ENCODE data around the gene FRMD4A.

The FRMD4A gene

DNA sequence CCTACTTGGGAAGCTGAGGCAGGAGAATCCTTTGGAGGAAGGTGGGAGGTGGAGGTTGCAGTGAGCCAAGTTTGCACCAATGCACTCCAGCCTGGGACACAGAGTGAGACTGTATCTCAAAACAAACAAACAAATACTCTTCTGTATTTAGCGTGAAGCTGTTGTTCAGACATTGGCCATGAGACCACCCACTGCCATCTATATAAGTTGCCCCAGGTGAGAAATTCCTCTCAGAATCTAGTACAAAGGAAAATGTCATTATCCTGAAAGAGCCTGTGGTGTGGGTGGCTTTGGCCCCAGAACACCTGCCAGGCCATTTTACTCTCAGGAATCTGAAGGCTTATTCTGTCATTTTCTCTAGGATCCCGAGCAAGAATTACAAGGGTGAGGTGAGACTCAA lies 4.0 kb upstream of the FRMD4A start:
- TF ChIP-seq, protein P1, sequence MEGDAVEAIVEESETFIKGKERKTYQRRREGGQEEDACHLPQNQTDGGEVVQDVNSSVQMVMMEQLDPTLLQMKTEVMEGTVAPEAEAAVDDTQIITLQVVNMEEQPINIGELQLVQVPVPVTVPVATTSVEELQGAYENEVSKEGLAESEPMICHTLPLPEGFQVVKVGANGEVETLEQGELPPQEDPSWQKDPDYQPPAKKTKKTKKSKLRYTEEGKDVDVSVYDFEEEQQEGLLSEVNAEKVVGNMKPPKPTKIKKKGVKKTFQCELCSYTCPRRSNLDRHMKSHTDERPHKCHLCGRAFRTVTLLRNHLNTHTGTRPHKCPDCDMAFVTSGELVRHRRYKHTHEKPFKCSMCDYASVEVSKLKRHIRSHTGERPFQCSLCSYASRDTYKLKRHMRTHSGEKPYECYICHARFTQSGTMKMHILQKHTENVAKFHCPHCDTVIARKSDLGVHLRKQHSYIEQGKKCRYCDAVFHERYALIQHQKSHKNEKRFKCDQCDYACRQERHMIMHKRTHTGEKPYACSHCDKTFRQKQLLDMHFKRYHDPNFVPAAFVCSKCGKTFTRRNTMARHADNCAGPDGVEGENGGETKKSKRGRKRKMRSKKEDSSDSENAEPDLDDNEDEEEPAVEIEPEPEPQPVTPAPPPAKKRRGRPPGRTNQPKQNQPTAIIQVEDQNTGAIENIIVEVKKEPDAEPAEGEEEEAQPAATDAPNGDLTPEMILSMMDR (IDR thresholded peaks at IDR 0.05; ENCODE audit: low read depth, low read length), result no peak
- DNase-seq, result no peak
- no peak overlapping the region for H3K4me3 ChIP-seq (ENCODE audit: low read depth, low read length)
- no peaks in the 10 kb centered on the region for H3K9me3 ChIP-seq
- H3K36me3 ChIP-seq, result no peaks in the 10 kb centered on the region
- H3K27me3 ChIP-seq, result peaks cover 10% of the 10 kb centered on the region
- H3K4me1 ChIP-seq, result no peaks in the 10 kb centered on the region

DNA sequence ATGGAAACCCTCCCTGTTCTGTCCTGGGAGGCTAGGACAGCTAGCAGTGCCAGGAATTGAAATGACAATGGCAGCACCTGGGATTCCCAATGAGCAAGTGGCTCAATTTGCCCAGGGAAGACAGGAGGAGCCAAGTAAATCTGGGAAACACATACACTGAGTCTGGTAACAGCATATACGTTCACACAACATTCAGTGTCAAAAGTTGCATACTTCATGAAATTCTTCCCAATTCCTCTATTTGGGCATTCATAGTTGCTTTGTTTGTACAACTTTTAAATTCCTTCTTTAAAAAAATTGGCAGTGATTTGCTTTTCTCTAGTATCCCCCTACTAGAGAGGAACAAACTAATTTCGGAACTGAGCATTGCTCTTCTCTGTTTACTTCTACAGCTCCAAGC lies 2.9 kb upstream of the FRMD4A start:
- H3K27me3 ChIP-seq, result peaks cover 18% of the 10 kb centered on the region
- no peaks in the 10 kb centered on the region for H3K36me3 ChIP-seq
- no peak for DNase-seq
- H3K9me3 ChIP-seq, result no peaks in the 10 kb centered on the region
- TF ChIP-seq, protein P1 (IDR thresholded peaks at IDR 0.05; ENCODE audit: low read depth, low read length), result no peak
- H3K4me3 ChIP-seq (ENCODE audit: low read depth, low read length), result no peak overlapping the region
- H3K4me1 ChIP-seq, result no peaks in the 10 kb centered on the region

DNA sequence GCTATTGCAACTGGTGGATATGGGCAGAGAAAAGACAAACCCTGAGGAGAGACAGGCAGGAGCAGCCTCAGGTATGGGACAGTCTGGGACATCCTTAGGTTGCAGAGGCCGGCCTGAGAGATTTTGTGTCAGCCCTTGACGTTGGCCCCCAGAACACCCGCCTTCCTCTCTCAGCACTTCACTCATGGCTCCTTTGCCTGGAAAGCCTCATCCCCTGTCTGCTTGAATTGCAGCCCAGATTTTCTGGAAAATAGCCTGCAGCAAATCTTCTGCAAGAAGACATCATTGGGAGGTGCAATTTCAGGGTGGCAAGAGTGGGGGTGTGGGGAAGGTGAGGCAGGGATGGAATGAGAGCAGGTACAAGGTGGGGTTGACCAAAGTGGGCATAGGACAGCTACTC lies 2.2 kb upstream of the FRMD4A start:
- TF ChIP-seq, protein P1 (IDR thresholded peaks at IDR 0.05; ENCODE audit: low read depth, low read length), result no peak
- Histone ChIP-seq H3K27me3 (peaks cover 19% of the 10 kb centered on the region), H3K36me3 (no peaks in the 10 kb centered on the region), H3K4me1 (no peaks in the 10 kb centered on the region), H3K4me3 (ENCODE audit: low read depth, low read length) (no peak overlapping the region), H3K9me3 (no peaks in the 10 kb centered on the region)
- no peak for DNase-seq

DNA sequence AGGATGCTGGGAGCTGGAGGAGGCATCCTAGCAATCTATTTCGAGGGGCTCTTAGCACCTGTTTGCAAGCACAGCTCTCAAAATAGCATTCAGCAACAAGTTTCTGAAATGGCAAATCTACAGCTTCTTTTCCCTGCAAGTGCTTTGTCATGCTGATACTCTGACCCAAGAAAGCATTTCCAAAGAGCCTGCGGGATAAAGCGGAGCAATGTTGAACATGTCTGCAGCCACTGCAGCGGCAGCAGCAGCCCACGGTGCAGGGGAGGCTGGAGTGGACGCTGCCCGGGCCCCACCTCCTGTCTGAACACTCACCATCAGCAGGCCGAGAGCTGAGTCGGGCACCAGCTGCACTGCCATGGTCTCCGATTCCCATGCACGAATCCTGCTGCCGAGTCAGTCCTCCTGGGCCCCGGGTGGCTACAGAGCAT lies 964 bp downstream of the FRMD4A start:
- Histone ChIP-seq H3K36me3 (no peaks in the 10 kb centered on the region), H3K9me3 (no peaks in the 10 kb centered on the region), H3K4me1 (no peaks in the 10 kb centered on the region), H3K4me3 (ENCODE audit: low read depth, low read length) (no peak overlapping the region), H3K27me3 (peaks cover 19% of the 10 kb centered on the region)
- TF ChIP-seq, protein P1 (IDR thresholded peaks at IDR 0.05; ENCODE audit: low read depth, low read length), result no peak
- DNase-seq, result no peak

DNA sequence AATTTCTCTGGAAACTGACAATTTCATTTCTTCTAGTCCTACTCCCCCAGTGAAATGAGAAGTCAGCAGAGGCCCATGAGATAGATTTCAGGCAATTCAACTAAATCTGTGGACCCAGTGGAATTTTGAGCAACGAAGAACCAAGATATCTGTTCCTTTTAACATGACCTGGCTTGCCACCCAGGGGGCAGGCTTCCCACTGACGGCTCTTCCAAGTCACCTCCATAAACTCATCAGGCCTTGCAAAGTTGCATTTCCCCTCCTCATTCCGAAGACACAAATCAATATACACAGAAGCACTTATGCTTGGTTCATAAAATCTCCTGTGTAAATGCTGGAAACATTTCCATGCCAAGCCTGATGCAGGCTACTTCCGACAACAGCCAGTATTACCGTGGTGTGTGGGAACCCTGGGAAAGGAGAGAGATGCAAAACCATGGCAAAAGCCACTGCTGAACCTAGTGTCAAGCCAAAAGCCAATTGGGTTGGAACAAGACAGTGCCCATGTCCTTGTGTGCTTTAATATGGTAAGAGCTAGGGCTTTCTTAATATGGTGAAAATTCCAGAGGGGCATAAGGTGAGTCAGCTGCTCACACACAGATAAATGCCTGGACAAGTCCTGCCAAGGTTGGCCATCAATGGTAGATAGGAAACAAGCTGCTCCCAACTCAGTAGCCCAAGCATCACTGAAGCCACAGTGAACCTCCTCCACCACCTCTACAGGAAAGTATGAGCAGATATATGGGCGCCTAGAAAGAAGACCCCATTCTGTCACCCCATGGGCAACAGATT lies 1.6 kb downstream of the FRMD4A start:
- no peaks in the 10 kb centered on the region for H3K9me3 ChIP-seq

DNA sequence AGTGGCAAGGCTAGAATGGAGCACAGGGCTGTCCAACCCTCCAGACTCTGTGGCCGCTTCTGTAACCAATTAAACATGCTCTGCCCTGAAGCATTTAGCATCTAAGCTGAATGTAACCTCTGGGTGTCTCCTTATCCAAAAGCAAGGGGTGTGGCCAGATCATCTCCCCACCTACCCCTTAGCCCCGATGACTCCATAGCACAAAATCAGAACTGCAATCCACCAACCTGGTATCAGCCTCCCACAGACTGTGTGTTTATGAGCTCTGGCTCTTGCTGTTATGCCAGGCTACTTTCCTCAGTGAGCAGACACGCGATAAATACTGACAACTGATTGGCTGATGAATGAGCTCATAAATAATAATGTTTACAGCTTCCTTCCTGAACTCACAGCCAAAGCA lies 3.2 kb downstream of the FRMD4A start:
- DNase-seq, result no peak
- no peaks in the 10 kb centered on the region for H3K4me1 ChIP-seq
- no peak overlapping the region for H3K4me3 ChIP-seq (ENCODE audit: low read depth, low read length)
- peaks cover 19% of the 10 kb centered on the region; the same call in 1 of the 2 replicates for H3K27me3 ChIP-seq
- TF ChIP-seq, protein P1 (IDR thresholded peaks at IDR 0.05; ENCODE audit: low read depth, low read length), result no peak
- no peaks in the 10 kb centered on the region for H3K36me3 ChIP-seq
- H3K9me3 ChIP-seq, result no peaks in the 10 kb centered on the region

More for the DNA sequence above, 1.6 kb downstream of the FRMD4A start:
- Histone ChIP-seq H3K4me3 (ENCODE audit: low read depth, low read length) (no peak overlapping the region), H3K27me3 (peaks cover 19% of the 10 kb centered on the region), H3K4me1 (no peaks in the 10 kb centered on the region), H3K36me3 (no peaks in the 10 kb centered on the region)
- TF ChIP-seq, protein P1 (IDR thresholded peaks at IDR 0.05; ENCODE audit: low read depth, low read length), result no peak
- no peak for DNase-seq

Measured in BE2C (cell line).